Activated CD8-positive, alpha-beta T cell treated with anti-CD3 and anti-CD28 coated beads for 36 hours (primary cell): ENCODE results near the gene R3HDM2. TPM values are rescaled to one million over a fixed set of nuclear protein-coding genes. Genes with fewer than 3 reads are reported as not detected.
"Not testable (repeated sequence)": the region's sequence is repeated elsewhere in the genome, so short reads cannot be mapped to it uniquely, and the experiment has no call there.

Source experiments
- ATAC-seq: fragments of 200-7000 bp; cut with Tn5 transposase; one replicate; pipeline ENCODE4 v1.10.0; 2021; ENCODE audit warnings: mild to moderate bottlenecking, moderate library complexity
- CTCF ChIA-PET: fragments of 350-600 bp; sonication (Branson Sonifier 250); formaldehyde crosslinking; loops from one replicate; lab custom pipeline; 2021; ENCODE audit warnings: antibody characterized with exemption; lab: Charles Lee
- POLR2A ChIA-PET: fragments of 350-600 bp; sonication (Branson Sonifier 250); formaldehyde crosslinking; loops from one replicate; lab custom pipeline; 2021; ENCODE audit warnings: antibody characterized with exemption; lab: Charles Lee
- DNase-seq: peaks from one replicate; pipeline ENCODE4 v3.0.0-alpha.2; 2020
- H3K27ac Mint-ChIP-seq: one replicate; pipeline ENCODE4 v1.8.0; 2021; ENCODE audit warnings: mild to moderate bottlenecking, mixed read lengths
- H3K27me3 Mint-ChIP-seq: one replicate; pipeline ENCODE4 v1.8.0; 2021; ENCODE audit warnings: mixed read lengths
- H3K36me3 Mint-ChIP-seq: one replicate; pipeline ENCODE4 v1.8.0; 2021; ENCODE audit warnings: low read depth, mixed read lengths
- H3K4me1 Mint-ChIP-seq: one replicate; pipeline ENCODE4 v1.8.0; 2021; ENCODE audit warnings: low read depth, mixed read lengths
- H3K4me3 Mint-ChIP-seq: one replicate; pipeline ENCODE4 v1.8.0; 2021; ENCODE audit warnings: mild to moderate bottlenecking, moderate library complexity, mixed read lengths
- H3K9me3 Mint-ChIP-seq: one replicate; pipeline ENCODE4 v1.8.0; 2021; ENCODE audit warnings: mixed read lengths
- intact Hi-C: fragments of 100-400 bp; cut with micrococcal nuclease; formaldehyde crosslinking; loops from one replicate; pipeline ENCODE4 v1.10.0; 2022
- total RNA-seq, 2 experiments: library from RNA; stranded (reverse); gene quantifications; one replicate each; pipeline ENCODE4 v1.2.3, GENCODE V29; 2021
- TF ChIP-seq, protein P1 (sequence below): fragments of 200-600 bp; IDR thresholded peaks from one replicate; pipeline ENCODE4 v1.8.0; 2022; ENCODE audit warnings: antibody characterized with exemption, mild to moderate bottlenecking

R3HDM2 gene
- total RNA-seq, 2 experiments from 2014 or later = 33.2 to 44.0 TPM

DNA sequence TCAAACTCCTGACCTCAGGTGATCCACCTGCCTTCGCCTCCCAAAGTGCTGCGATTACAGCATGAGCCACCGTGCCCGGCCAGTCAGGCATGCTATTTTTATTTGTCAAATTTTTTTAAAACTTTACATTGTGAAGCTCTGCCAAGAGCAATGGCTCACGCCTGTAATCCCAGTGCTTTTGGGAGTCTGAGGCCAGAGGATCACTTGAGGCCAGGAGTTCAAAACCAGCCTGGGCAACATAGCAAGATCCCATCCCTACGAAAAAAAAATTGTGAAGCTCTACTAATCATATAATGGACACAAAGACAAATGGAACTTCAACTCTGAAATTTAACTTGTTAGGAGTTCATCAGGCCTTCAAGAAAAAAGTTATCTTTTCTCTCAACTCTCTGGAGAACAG lies 1.9 kb downstream of the R3HDM2 start:
- ChIA-PET POLR2A (interaction anchor here (0.6 to 1.4 kb wide), 5 partner anchors 11 to 786 kb away, joined by 3 to 7 read pairs (median 4); no protein-coding TSS in a partner anchor), CTCF (interaction anchor here (0.6 to 2.9 kb wide), 3 partner anchors 24 to 166 kb away, joined by 3 to 20 read pairs (median 3); partner anchors contain the start of gene INHBE)
- H3K4me1 Mint-ChIP-seq = peaks cover 38% of the 10 kb centered on the region
- no peaks in the 10 kb centered on the region for H3K27me3 Mint-ChIP-seq
- intact Hi-C loops = no loop called here
- no peak for DNase-seq
- peaks cover 13% of the 10 kb centered on the region for H3K36me3 Mint-ChIP-seq
- no peaks in the 10 kb centered on the region for H3K9me3 Mint-ChIP-seq
- peak overlapping the region; percentile 100 for H3K27ac Mint-ChIP-seq
- TF ChIP-seq, protein P1, sequence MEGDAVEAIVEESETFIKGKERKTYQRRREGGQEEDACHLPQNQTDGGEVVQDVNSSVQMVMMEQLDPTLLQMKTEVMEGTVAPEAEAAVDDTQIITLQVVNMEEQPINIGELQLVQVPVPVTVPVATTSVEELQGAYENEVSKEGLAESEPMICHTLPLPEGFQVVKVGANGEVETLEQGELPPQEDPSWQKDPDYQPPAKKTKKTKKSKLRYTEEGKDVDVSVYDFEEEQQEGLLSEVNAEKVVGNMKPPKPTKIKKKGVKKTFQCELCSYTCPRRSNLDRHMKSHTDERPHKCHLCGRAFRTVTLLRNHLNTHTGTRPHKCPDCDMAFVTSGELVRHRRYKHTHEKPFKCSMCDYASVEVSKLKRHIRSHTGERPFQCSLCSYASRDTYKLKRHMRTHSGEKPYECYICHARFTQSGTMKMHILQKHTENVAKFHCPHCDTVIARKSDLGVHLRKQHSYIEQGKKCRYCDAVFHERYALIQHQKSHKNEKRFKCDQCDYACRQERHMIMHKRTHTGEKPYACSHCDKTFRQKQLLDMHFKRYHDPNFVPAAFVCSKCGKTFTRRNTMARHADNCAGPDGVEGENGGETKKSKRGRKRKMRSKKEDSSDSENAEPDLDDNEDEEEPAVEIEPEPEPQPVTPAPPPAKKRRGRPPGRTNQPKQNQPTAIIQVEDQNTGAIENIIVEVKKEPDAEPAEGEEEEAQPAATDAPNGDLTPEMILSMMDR = no peak
- no peak for ATAC-seq
- peak overlapping the region; percentile 98 for H3K4me3 Mint-ChIP-seq

DNA sequence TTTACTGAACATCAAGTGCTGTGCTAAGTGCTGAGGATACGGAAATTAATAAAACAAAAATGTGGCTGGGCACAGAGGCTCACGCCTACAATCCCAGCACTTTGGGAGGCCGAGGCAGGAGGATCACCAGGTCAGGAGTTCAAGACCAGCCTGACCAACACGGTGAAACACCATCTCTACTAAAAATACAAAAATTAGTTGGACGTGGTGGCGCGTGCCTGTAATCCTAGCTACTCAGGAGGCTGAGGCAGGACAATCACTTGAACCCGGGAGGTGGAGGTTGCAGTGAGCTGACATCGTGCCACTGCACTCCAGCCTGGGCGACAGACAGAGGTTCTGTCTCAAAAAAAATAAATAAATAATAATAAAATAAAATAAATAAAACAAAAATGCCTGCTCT lies 3.9 kb downstream of the R3HDM2 start:
- H3K27ac Mint-ChIP-seq, ATAC-seq, H3K9me3 Mint-ChIP-seq, H3K27me3 Mint-ChIP-seq, H3K4me3 Mint-ChIP-seq, DNase-seq, intact Hi-C loops: not testable (repeated sequence)
- H3K4me1 Mint-ChIP-seq = peaks cover 39% of the 10 kb centered on the region
- CTCF ChIA-PET = interaction anchor here (1.1 to 1.4 kb wide), 2 partner anchors 32 to 213 kb away, joined by 4 to 5 read pairs; no protein-coding TSS in a partner anchor
- H3K36me3 Mint-ChIP-seq = peaks cover 22% of the 10 kb centered on the region
- POLR2A ChIA-PET = interaction anchor here (1.3 kb wide), 1 partner anchor 147 kb away, joined by 4 read pairs; no protein-coding TSS in a partner anchor

DNA sequence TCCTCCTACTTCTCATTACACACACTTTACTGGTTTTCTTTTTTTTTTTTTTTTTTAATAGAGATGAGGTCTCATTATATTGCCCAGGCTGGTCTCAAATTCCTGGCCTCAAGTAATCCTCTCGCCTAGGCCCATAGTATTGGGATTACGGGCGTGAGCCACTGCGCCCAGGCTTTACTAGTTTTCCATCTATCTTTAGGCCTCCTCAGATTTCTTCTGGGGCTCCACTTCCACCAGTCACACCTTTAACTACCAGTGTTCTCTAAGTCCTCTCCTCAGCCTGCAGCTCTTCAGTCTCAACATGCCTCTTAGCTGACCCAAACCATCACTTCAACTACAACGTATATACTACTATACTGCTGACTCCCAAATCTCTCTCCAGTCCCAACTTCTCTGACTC lies 10.4 kb downstream of the R3HDM2 start:
- intact Hi-C loops = no loop called here
- no peak for DNase-seq
- TF ChIP-seq, protein P1 = no peak
- Mint-ChIP-seq H3K36me3 (peaks cover 19% of the 10 kb centered on the region), H3K27me3 (no peaks in the 10 kb centered on the region), H3K27ac (peak overlapping the region; percentile 10), H3K9me3 (no peaks in the 10 kb centered on the region), H3K4me1 (peaks cover 30% of the 10 kb centered on the region), H3K4me3 (no peak overlapping the region)
- no peak for ATAC-seq
- ChIA-PET POLR2A (no interaction called here), CTCF (no interaction called here)

DNA sequence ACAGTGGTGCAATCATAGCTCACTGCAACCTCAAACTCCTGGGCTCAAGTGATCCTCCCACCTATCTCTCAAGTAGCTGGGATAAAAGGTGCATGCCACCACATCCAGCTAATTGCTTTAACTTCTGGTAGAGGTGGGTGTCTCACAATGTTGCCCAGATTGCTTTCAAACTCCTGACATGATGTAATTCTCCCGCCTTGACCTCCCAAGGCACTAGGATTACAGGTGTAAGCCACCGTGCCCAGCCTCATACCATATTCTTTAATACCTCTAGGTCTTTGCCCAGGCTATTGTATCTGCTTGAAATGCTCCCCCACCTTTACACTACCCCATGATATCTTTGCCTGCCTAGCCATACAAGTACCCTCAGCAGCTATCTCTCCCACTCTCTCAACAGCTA lies 11.3 kb downstream of the R3HDM2 start:
- Mint-ChIP-seq H3K36me3 (peaks cover 16% of the 10 kb centered on the region), H3K4me3 (no peak overlapping the region), H3K4me1 (peaks cover 30% of the 10 kb centered on the region), H3K27ac (no peak overlapping the region), H3K9me3 (no peaks in the 10 kb centered on the region), H3K27me3 (no peaks in the 10 kb centered on the region)
- POLR2A ChIA-PET = interaction anchor here (0.6 to 1.1 kb wide), 2 partner anchors 10 to 100 kb away, joined by 3 read pairs; no protein-coding TSS in a partner anchor
- intact Hi-C loops = no loop called here
- CTCF ChIA-PET = interaction anchor here (1.5 kb wide), 1 partner anchor 33 kb away, joined by 3 read pairs; no protein-coding TSS in a partner anchor
- TF ChIP-seq, protein P1 = no peak
- DNase-seq = no peak
- no peak for ATAC-seq

DNA sequence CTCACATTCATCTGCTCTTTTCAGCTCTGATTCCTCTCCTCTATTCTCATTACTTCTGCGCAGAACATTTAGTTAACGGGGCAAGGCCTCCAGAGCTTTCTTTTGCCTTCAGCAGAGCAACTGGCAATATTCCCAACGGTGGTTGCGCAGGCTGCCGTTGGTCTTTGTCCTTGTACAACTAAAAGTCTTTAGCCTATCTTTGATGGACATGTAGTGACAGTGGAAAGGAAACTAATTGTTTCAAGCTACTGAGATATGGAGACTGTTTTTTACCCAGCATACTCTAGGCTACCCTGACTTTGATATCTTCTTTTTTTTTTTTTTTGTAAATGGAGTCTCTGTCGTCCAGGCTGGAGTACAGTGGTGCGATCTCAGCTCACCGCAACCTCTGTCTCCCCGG lies 12.6 kb downstream of the R3HDM2 start:
- TF ChIP-seq, protein P1 = no peak
- ChIA-PET POLR2A (interaction anchor here (0.8 to 1.3 kb wide), 3 partner anchors 11 to 40 kb away, joined by 3 read pairs; no protein-coding TSS in a partner anchor), CTCF (interaction anchor here (0.9 to 1.3 kb wide), 4 partner anchors 12 to 175 kb away, joined by 3 to 5 read pairs (median 3); no protein-coding TSS in a partner anchor)
- H3K27me3 Mint-ChIP-seq = no peaks in the 10 kb centered on the region
- no peak overlapping the region for H3K4me3 Mint-ChIP-seq
- ATAC-seq (no peak), DNase-seq (no peak)
- no peaks in the 10 kb centered on the region for H3K9me3 Mint-ChIP-seq
- no peak overlapping the region for H3K27ac Mint-ChIP-seq
- H3K36me3 Mint-ChIP-seq = peaks cover 17% of the 10 kb centered on the region
- H3K4me1 Mint-ChIP-seq = peaks cover 28% of the 10 kb centered on the region
- intact Hi-C loops = no loop called here
